ENCODE results near the gene DEFB113.

The DEFB113 gene

DNA sequence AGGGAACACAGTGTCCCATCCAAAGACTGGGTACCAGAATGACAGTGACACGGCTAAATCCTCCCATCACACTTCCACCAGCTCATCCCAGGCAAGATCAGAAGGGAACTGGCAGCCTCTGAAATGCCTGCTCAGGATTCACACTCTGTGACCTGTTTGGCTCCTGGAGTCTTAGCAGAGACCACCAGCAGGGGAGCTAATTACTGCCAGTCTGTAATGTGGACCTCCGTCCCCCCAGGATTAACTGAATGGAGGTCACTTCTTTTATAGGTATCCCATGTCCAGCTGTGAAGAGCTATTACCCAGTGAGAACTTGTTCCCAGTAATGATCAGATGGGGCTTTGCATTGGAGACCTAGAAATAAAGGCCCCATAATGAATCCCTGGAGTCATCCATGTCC lies 50.6 kb downstream of the DEFB113 start:
- TF ChIP-seq, protein P1, sequence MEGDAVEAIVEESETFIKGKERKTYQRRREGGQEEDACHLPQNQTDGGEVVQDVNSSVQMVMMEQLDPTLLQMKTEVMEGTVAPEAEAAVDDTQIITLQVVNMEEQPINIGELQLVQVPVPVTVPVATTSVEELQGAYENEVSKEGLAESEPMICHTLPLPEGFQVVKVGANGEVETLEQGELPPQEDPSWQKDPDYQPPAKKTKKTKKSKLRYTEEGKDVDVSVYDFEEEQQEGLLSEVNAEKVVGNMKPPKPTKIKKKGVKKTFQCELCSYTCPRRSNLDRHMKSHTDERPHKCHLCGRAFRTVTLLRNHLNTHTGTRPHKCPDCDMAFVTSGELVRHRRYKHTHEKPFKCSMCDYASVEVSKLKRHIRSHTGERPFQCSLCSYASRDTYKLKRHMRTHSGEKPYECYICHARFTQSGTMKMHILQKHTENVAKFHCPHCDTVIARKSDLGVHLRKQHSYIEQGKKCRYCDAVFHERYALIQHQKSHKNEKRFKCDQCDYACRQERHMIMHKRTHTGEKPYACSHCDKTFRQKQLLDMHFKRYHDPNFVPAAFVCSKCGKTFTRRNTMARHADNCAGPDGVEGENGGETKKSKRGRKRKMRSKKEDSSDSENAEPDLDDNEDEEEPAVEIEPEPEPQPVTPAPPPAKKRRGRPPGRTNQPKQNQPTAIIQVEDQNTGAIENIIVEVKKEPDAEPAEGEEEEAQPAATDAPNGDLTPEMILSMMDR (conservative IDR thresholded peaks at IDR 0.05), result no peak
- no peak for TF ChIP-seq ZFX (IDR thresholded peaks at IDR 0.05)
- no peak overlapping the region for H3K27ac ChIP-seq

Data from C4-2B (cell line).